Adipocyte (in vitro differentiated cells): ENCODE results near the gene RFTN2.
"Not testable (repeated sequence)": the region's sequence is repeated elsewhere in the genome, so short reads cannot be mapped to it uniquely, and the experiment has no call there.

ENCODE experiments used
- DNase-seq: peaks from one replicate; pipeline ENCODE4 v3.0.0-alpha.2; 2015; ENCODE audit warnings: low read depth
- H3K27me3 ChIP-seq: replicated peaks from 2 replicates; pipeline ENCODE4 v1.7.0; 2013; ENCODE audit warnings: mild to moderate bottlenecking, low read length, moderate library complexity; ENCODE audit not compliant: control insufficient read depth, insufficient read depth
- H3K36me3 ChIP-seq: 2 replicates; pipeline ENCODE4 v1.7.0; 2013; ENCODE audit warnings: low read length, mild to moderate bottlenecking, moderate library complexity; ENCODE audit not compliant: control insufficient read depth, insufficient read depth, severe bottlenecking
- H3K4me1 ChIP-seq: 2 replicates; pipeline ENCODE4 v1.7.0; 2013; ENCODE audit warnings: mild to moderate bottlenecking, low read length, moderate library complexity; ENCODE audit not compliant: control insufficient read depth, insufficient read depth
- H3K4me3 ChIP-seq: 2 replicates; pipeline ENCODE4 v1.7.0; 2013; ENCODE audit warnings: mild to moderate bottlenecking, low read length, moderate library complexity
- H3K9ac ChIP-seq: 2 replicates; pipeline ENCODE4 v1.7.0; 2013; ENCODE audit warnings: mild to moderate bottlenecking, low read length, moderate library complexity
- H3K9me3 ChIP-seq: 2 replicates; pipeline ENCODE4 v1.7.0; 2013; ENCODE audit warnings: mild to moderate bottlenecking, low read length, moderate library complexity; ENCODE audit not compliant: control insufficient read depth

Gene RFTN2

DNA sequence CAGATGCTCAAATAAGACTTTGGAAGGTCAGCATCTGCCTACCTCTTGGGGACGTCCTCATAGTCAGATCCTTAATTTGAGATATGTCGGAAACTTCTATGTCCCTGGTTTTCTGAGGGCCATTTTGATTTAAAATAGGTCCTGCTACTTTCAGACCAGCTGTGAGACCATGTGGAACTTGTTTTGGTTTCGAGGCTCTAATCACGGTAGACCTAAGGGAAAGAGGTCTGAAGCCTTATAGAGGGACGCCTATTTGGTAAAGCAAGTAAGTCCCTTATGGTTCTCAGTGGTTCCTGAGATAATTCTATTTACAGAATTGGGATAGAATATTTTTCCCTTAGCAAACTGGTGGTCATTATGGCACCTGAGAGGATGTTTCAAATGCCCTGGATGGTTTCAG, 75.1 kb downstream of the RFTN2 start:
- Histone ChIP-seq H3K4me1 (peaks cover 24% of the 10 kb centered on the region), H3K27me3 (no peaks in the 10 kb centered on the region), H3K9ac (no peak overlapping the region), H3K36me3 (no peaks in the 10 kb centered on the region), H3K9me3 (no peaks in the 10 kb centered on the region), H3K4me3 (no peak overlapping the region)
- no peak for DNase-seq

GRCh38 chr2:197599285-197599965, 76.0 kb downstream of the RFTN2 start:
- peak overlapping the region; percentile 50 for H3K9ac ChIP-seq
- H3K4me1 ChIP-seq: peaks cover 24% of the 10 kb centered on the region
- H3K27me3 ChIP-seq: no peaks in the 10 kb centered on the region
- H3K9me3 ChIP-seq: no peaks in the 10 kb centered on the region
- peak; percentile 19 for DNase-seq
- H3K36me3 ChIP-seq: no peaks in the 10 kb centered on the region
- peak overlapping the region; percentile 59 for H3K4me3 ChIP-seq

- Histone ChIP-seq H3K36me3 (no peaks in the 10 kb centered on the region), H3K27me3 (no peaks in the 10 kb centered on the region), H3K9me3 (no peaks in the 10 kb centered on the region), H3K4me3 (no peak overlapping the region), H3K9ac (no peak overlapping the region), H3K4me1 (peaks cover 24% of the 10 kb centered on the region)
- DNase-seq: no peak
Observed at GRCh38 chr2:197598450-197598849, 76.9 kb downstream of the RFTN2 start.

GRCh38 chr2:197597166-197597565, 78.2 kb downstream of the RFTN2 start:
- peaks cover 24% of the 10 kb centered on the region for H3K4me1 ChIP-seq
- H3K36me3 ChIP-seq: no peaks in the 10 kb centered on the region
- no peaks in the 10 kb centered on the region for H3K27me3 ChIP-seq
- no peak for DNase-seq
- no peaks in the 10 kb centered on the region for H3K9me3 ChIP-seq
- H3K4me3 ChIP-seq: no peak overlapping the region
- no peak overlapping the region for H3K9ac ChIP-seq

GRCh38 chr2:197596766-197597165, 78.6 kb downstream of the RFTN2 start:
- no peaks in the 10 kb centered on the region for H3K27me3 ChIP-seq
- no peaks in the 10 kb centered on the region for H3K36me3 ChIP-seq
- DNase-seq: no peak
- peaks cover 24% of the 10 kb centered on the region for H3K4me1 ChIP-seq
- H3K9me3 ChIP-seq: no peaks in the 10 kb centered on the region
- H3K4me3 ChIP-seq: no peak overlapping the region
- no peak overlapping the region for H3K9ac ChIP-seq

- Histone ChIP-seq H3K4me3 (no peak overlapping the region), H3K9ac (no peak overlapping the region), H3K4me1 (peaks cover 5% of the 10 kb centered on the region), H3K27me3 (no peaks in the 10 kb centered on the region), H3K9me3 (no peaks in the 10 kb centered on the region), H3K36me3 (no peaks in the 10 kb centered on the region)
- no peak for DNase-seq
Observed at GRCh38 chr2:197591339-197592072, 83.9 kb downstream of the RFTN2 start.

- H3K36me3 ChIP-seq, H3K4me3 ChIP-seq, DNase-seq, H3K9ac ChIP-seq, H3K9me3 ChIP-seq, H3K27me3 ChIP-seq: not testable (repeated sequence)
- H3K4me1 ChIP-seq: peaks cover 11% of the 10 kb centered on the region
Observed at GRCh38 chr2:197587255-197587654, 88.1 kb downstream of the RFTN2 start.

DNA sequence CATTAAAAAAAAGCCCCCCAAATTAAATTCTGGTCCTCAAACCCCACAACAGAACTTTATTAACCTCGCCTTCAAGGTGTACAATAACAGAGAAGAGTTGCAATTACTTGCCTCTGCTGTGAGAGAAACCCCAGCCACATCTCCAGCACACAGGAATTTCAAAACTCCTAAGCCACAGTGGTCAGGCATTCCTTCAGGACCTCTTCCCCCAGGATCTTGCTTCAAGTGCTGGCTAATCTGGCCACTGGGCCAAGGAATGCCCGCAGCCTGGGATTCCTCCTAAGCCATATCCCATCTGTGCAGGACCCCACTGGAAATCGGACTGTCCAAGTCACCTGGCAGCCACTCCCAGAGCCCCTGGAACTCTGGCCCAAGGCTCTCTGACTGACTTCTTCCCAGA, 95.2 kb downstream of the RFTN2 start:
- peaks cover 31% of the 10 kb centered on the region for H3K4me1 ChIP-seq
- H3K9me3 ChIP-seq, H3K4me3 ChIP-seq, DNase-seq, H3K27me3 ChIP-seq, H3K36me3 ChIP-seq, H3K9ac ChIP-seq: not testable (repeated sequence)

DNA sequence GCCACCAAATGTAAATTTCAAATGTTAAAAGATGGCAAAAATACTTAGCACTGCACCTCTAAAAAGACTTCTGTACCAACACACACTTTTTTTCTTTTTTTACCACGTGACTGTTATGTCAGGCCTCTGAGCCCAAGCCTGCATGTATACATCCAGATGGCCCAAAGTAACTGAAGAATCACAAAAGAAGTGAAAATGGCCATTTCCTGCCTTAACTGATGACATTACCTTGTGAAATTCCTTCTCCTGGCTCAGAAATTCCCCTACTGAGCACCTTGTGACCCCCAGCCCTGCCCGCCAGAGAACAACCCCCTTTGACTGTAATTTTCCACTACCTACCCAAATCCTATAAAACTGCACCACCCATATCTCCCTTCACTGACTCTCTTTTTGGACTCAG, 97.1 kb downstream of the RFTN2 start:
- H3K4me3 ChIP-seq, H3K9me3 ChIP-seq, H3K36me3 ChIP-seq, H3K9ac ChIP-seq, H3K27me3 ChIP-seq, DNase-seq: not testable (repeated sequence)
- H3K4me1 ChIP-seq: peaks cover 24% of the 10 kb centered on the region

- no peak for DNase-seq
- Histone ChIP-seq H3K9me3 (peaks cover 5% of the 10 kb centered on the region), H3K4me3 (peak overlapping the region; percentile 57), H3K27me3 (no peaks in the 10 kb centered on the region), H3K4me1 (peaks cover 24% of the 10 kb centered on the region), H3K9ac (peak overlapping the region; percentile 55), H3K36me3 (no peaks in the 10 kb centered on the region)
Observed at GRCh38 chr2:197577446-197577845, 97.9 kb downstream of the RFTN2 start.

GRCh38 chr2:197576631-197577030, 98.8 kb downstream of the RFTN2 start:
- peaks cover 28% of the 10 kb centered on the region for H3K4me1 ChIP-seq
- H3K36me3 ChIP-seq: no peaks in the 10 kb centered on the region
- H3K9me3 ChIP-seq: peaks cover 5% of the 10 kb centered on the region
- peak overlapping the region; percentile 57 for H3K9ac ChIP-seq
- no peaks in the 10 kb centered on the region for H3K27me3 ChIP-seq
- H3K4me3 ChIP-seq: peak overlapping the region; percentile 57
- peak; percentile 75 for DNase-seq
